OCI-LY7 (cell line): ENCODE data around the gene SLC13A2. TPM values are rescaled to one million over a fixed set of nuclear protein-coding genes. Genes with fewer than 3 reads are reported as not detected.

Experiments
- BruUV-seq: library from RNA; stranded (reverse); fragments of 400-500 nt; replicated peaks from 2 replicates; lab custom pipeline; 2021; lab: Mats Ljungman, UMichigan
- CTCF ChIA-PET: fragments of 300-600 bp; sonication (Branson Sonifier 250); formaldehyde crosslinking; loops from one replicate; lab custom pipeline; 2022; ENCODE audit warnings: antibody characterized with exemption; ENCODE audit not compliant: unreplicated experiment; lab: Charles Lee
- POLR2A ChIA-PET: fragments of 300-600 bp; sonication (Branson Sonifier 250); formaldehyde crosslinking; loops from one replicate; lab custom pipeline; 2022; ENCODE audit warnings: antibody characterized with exemption; lab: Charles Lee
- DNase-seq: peaks from one replicate; pipeline ENCODE4 v3.0.0-alpha.2; 2015; ENCODE audit warnings: low spot score
- H2AFZ ChIP-seq: fragments of 200-600 bp; sonication (generic), shearing (Covaris generic); 2 replicates; pipeline ENCODE4 v1.6.1; 2014; ENCODE audit warnings: mild to moderate bottlenecking, antibody characterized with exemption, low read length, moderate library complexity
- H3K27ac ChIP-seq: fragments of 200-600 bp; sonication (generic); 2 replicates; pipeline ENCODE4 v1.5.1; 2014; ENCODE audit warnings: mixed run types, low read depth, mild to moderate bottlenecking, moderate library complexity, low read length, inconsistent platforms; ENCODE audit not compliant: poor library complexity, severe bottlenecking
- H3K36me3 ChIP-seq: fragments of 200-600 bp; sonication (generic); 2 replicates; pipeline ENCODE4 v1.6.1; 2014; ENCODE audit warnings: mild to moderate bottlenecking, antibody characterized with exemption, low read length, moderate library complexity, mixed read lengths; ENCODE audit not compliant: insufficient read depth
- H3K4me1 ChIP-seq: fragments of 200-600 bp; sonication (generic); 2 replicates; pipeline ENCODE4 v1.5.1; 2014; ENCODE audit warnings: mild to moderate bottlenecking, low read length; ENCODE audit not compliant: insufficient read depth, poor library complexity, severe bottlenecking
- H3K4me2 ChIP-seq: fragments of 200-600 bp; sonication (generic); 2 replicates; pipeline ENCODE4 v1.6.1; 2014; ENCODE audit warnings: mild to moderate bottlenecking, low read length
- H3K4me3 ChIP-seq: fragments of 200-600 bp; sonication (generic); 2 replicates; pipeline ENCODE4 v1.5.1; 2014; ENCODE audit warnings: mild to moderate bottlenecking, low read depth, low read length; ENCODE audit not compliant: poor library complexity, severe bottlenecking
- H3K79me2 ChIP-seq: fragments of 200-600 bp; sonication (generic); 2 replicates; pipeline ENCODE4 v1.6.1; 2016; ENCODE audit warnings: low read depth, mild to moderate bottlenecking, low read length, moderate library complexity, mixed read lengths; ENCODE audit not compliant: insufficient read depth
- H3K9me2 ChIP-seq: fragments of 200-600 bp; sonication (generic); 2 replicates; pipeline ENCODE4 v1.6.1; 2016; ENCODE audit warnings: mild to moderate bottlenecking, low read length, mixed read lengths; ENCODE audit not compliant: insufficient read depth
- H3K9me3 ChIP-seq: fragments of 200-600 bp; sonication (generic); 2 replicates; pipeline ENCODE4 v1.6.1; 2014; ENCODE audit warnings: mild to moderate bottlenecking, mixed run types, low read length, mixed read lengths
- H4K20me1 ChIP-seq: fragments of 200-600 bp; sonication (generic); 2 replicates; pipeline ENCODE4 v1.6.1; 2014; ENCODE audit warnings: mild to moderate bottlenecking, antibody characterized with exemption, low read length, moderate library complexity, mixed read lengths; ENCODE audit not compliant: insufficient read depth
- CTCF ChIP-seq: fragments of 200-600 bp; sonication (generic); conservative IDR thresholded peaks from 2 replicates; pipeline ENCODE4 v1.5.1; 2014; ENCODE audit warnings: mild to moderate bottlenecking, antibody characterized with exemption, low read length, moderate library complexity, mixed read lengths
- EZH2phosphoT487 ChIP-seq: fragments of 200-600 bp; sonication (generic); IDR thresholded peaks from 2 replicates; pipeline ENCODE4 v1.6.1; 2018; ENCODE audit warnings: low read depth, borderline replicate concordance, mild to moderate bottlenecking, mixed run types, antibody characterized with exemption, low read length, moderate library complexity, mixed read lengths
- intact Hi-C: fragments of 100-400 bp; cut with micrococcal nuclease; formaldehyde crosslinking; loops from one replicate; pipeline ENCODE4 v1.10.0; 2022; ENCODE audit not compliant: unreplicated experiment
- total RNA-seq, 2 experiments: library from RNA; depleted of rRNA in 1 of 2; stranded (reverse); fragments of >200 nt in 1 of 2; shearing (Covaris generic) in 1 of 2; gene quantifications; 2 replicates each; pipeline ENCODE4 v1.2.3, GENCODE V29; 2014 to 2022

SLC13A2 gene
- total RNA-seq, 2 experiments from 2014 or later, result not detected

- CTCF ChIA-PET, result no interaction called here
- no peaks in the 10 kb centered on the region for H4K20me1 ChIP-seq
These were observed 53.8 kb downstream of the SLC13A2 start for GRCh38 chr17:28527181-28527681.

GRCh38 chr17:28527859-28528258 lies 54.4 kb downstream of the SLC13A2 start:
- intact Hi-C loops, result no loop called here
- H3K9me2 ChIP-seq, result no peaks in the 10 kb centered on the region
- ChIA-PET POLR2A (no interaction called here), CTCF (no interaction called here)
- no peak overlapping the region for H3K4me2 ChIP-seq
- no peak overlapping the region for H3K4me3 ChIP-seq
- H4K20me1 ChIP-seq, result no peaks in the 10 kb centered on the region
- H3K36me3 ChIP-seq, result no peaks in the 10 kb centered on the region
- H2AFZ ChIP-seq, result no peak overlapping the region
- TF ChIP-seq EZH2phosphoT487 (no peak), CTCF (no peak)
- H3K9me3 ChIP-seq, result no peaks in the 10 kb centered on the region
- no peak for DNase-seq
- no TSS peak for BruUV-seq
- H3K4me1 ChIP-seq, result no peaks in the 10 kb centered on the region
- H3K27ac ChIP-seq, result no peak overlapping the region
- no peaks in the 10 kb centered on the region for H3K79me2 ChIP-seq

More at GRCh38 chr17:28527181-28527681, 53.8 kb downstream of the SLC13A2 start:
- Histone ChIP-seq H3K4me3 (no peak overlapping the region), H3K9me2 (no peaks in the 10 kb centered on the region), H2AFZ (no peak overlapping the region), H3K36me3 (no peaks in the 10 kb centered on the region), H3K79me2 (no peaks in the 10 kb centered on the region), H3K4me1 (no peaks in the 10 kb centered on the region), H3K27ac (no peak overlapping the region), H3K4me2 (no peak overlapping the region), H3K9me3 (no peaks in the 10 kb centered on the region)
- intact Hi-C loops, result no loop called here
- POLR2A ChIA-PET, result no interaction called here
- DNase-seq, result no peak
- no TSS peak for BruUV-seq
- TF ChIP-seq CTCF (no peak), EZH2phosphoT487 (no peak)

GRCh38 chr17:28528327-28529012 lies 55.0 kb downstream of the SLC13A2 start:
- TF ChIP-seq CTCF, result no peak
- no peak for TF ChIP-seq EZH2phosphoT487
- Histone ChIP-seq H3K27ac (no peak overlapping the region), H3K4me1 (no peaks in the 10 kb centered on the region), H2AFZ (no peak overlapping the region), H3K79me2 (no peaks in the 10 kb centered on the region), H3K9me2 (no peaks in the 10 kb centered on the region), H3K9me3 (no peaks in the 10 kb centered on the region), H3K36me3 (no peaks in the 10 kb centered on the region), H3K4me3 (no peak overlapping the region), H3K4me2 (no peak overlapping the region), H4K20me1 (no peaks in the 10 kb centered on the region)
- CTCF ChIA-PET, result no interaction called here
- intact Hi-C loops, result no loop called here
- DNase-seq, result no peak
- POLR2A ChIA-PET, result no interaction called here
- no TSS peak for BruUV-seq
